GM19238 (cell line): ENCODE data around the gene LAMTOR3.

Experiments used
- DNase-seq: peaks from one replicate; pipeline ENCODE4 v3.0.0; 2011; ENCODE audit warnings: low spot score; ENCODE audit not compliant: insufficient read length

Gene LAMTOR3

GRCh38 chr4:99861120-99861905 is 32.9 kb downstream of the LAMTOR3 start:
- no peak for DNase-seq

GRCh38 chr4:99860521-99860920 is 33.7 kb downstream of the LAMTOR3 start:
- no peak for DNase-seq

- no peak for DNase-seq
Observed at GRCh38 chr4:99859618-99860017, 34.6 kb downstream of the LAMTOR3 start.

- DNase-seq, result no peak
Observed at GRCh38 chr4:99857307-99857706, 36.9 kb downstream of the LAMTOR3 start.

- DNase-seq, result no peak
Observed at GRCh38 chr4:99856166-99856565, 38.1 kb downstream of the LAMTOR3 start.

GRCh38 chr4:99855678-99856077 is 38.5 kb downstream of the LAMTOR3 start:
- DNase-seq, result no peak

- no peak for DNase-seq
Observed at GRCh38 chr4:99853999-99854398, 40.2 kb downstream of the LAMTOR3 start.

- no peak for DNase-seq
Observed at GRCh38 chr4:99853190-99853589, 41.0 kb downstream of the LAMTOR3 start.

GRCh38 chr4:99852199-99852749 is 42.0 kb downstream of the LAMTOR3 start:
- DNase-seq, result no peak

GRCh38 chr4:99848591-99849001 is 45.6 kb downstream of the LAMTOR3 start:
- no peak for DNase-seq

GRCh38 chr4:99847362-99847976 is 46.8 kb downstream of the LAMTOR3 start:
- no peak for DNase-seq

- DNase-seq, result no peak
Observed at GRCh38 chr4:99846891-99847290, 47.3 kb downstream of the LAMTOR3 start.

- no peak for DNase-seq
Observed at GRCh38 chr4:99845708-99846469, 48.3 kb downstream of the LAMTOR3 start.

GRCh38 chr4:99845179-99845578 is 49.0 kb downstream of the LAMTOR3 start:
- DNase-seq, result no peak

- DNase-seq, result no peak
Observed at GRCh38 chr4:99844048-99844447, 50.2 kb downstream of the LAMTOR3 start.

- DNase-seq, result no peak
Observed at GRCh38 chr4:99843413-99843812, 50.8 kb downstream of the LAMTOR3 start.

GRCh38 chr4:99841129-99841528 is 53.1 kb downstream of the LAMTOR3 start:
- no peak for DNase-seq

GRCh38 chr4:99838927-99839326 is 55.3 kb downstream of the LAMTOR3 start:
- no peak for DNase-seq

- no peak for DNase-seq
Observed at GRCh38 chr4:99835942-99836341, 58.3 kb downstream of the LAMTOR3 start.

- DNase-seq, result no peak
Observed at GRCh38 chr4:99834569-99834968, 59.7 kb downstream of the LAMTOR3 start.

- DNase-seq, result no peak
Observed at GRCh38 chr4:99833756-99834155, 60.5 kb downstream of the LAMTOR3 start.

- DNase-seq, result no peak
Observed at GRCh38 chr4:99832758-99833157, 61.5 kb downstream of the LAMTOR3 start.
